WERI-Rb-1 (cell line): ENCODE data around the gene PACRG.

Experiments
- DNase-seq: peaks from one replicate; pipeline ENCODE4 v3.0.0-alpha.2; 2020
- H3K27ac ChIP-seq: fragments of 250-450 bp; sonication (Bioruptor Pico); 2 replicates; pipeline ENCODE4 v1.5.1; 2020; ENCODE audit warnings: mild to moderate bottlenecking, moderate library complexity
- H3K27me3 ChIP-seq: fragments of 250-450 bp; sonication (Bioruptor Pico); 2 replicates; pipeline ENCODE4 v1.5.1; 2021; ENCODE audit warnings: mild to moderate bottlenecking, low read depth, moderate library complexity; ENCODE audit not compliant: insufficient read depth, severe bottlenecking
- H3K36me3 ChIP-seq: fragments of 250-450 bp; sonication (Bioruptor Pico); 2 replicates; pipeline ENCODE4 v1.5.1; 2020; ENCODE audit warnings: mild to moderate bottlenecking, moderate library complexity
- H3K4me3 ChIP-seq: 2 replicates; pipeline ENCODE4 v1.5.1; 2011; ENCODE audit warnings: low read depth, mild to moderate bottlenecking, control low read depth, low read length
- H3K9me3 ChIP-seq: fragments of 250-450 bp; sonication (Bioruptor Pico); 2 replicates; pipeline ENCODE4 v1.5.1; 2021; ENCODE audit warnings: mild to moderate bottlenecking, moderate library complexity; ENCODE audit not compliant: severe bottlenecking
- CTCF ChIP-seq: IDR thresholded peaks from 2 replicates; pipeline ENCODE4 v1.5.1; 2011; ENCODE audit warnings: low read depth, mild to moderate bottlenecking, control low read depth, inconsistent platforms, low read length

The PACRG gene

GRCh38 chr6:163209005-163209404 is 481.2 kb downstream of the PACRG start:
- Histone ChIP-seq H3K27ac (no peak overlapping the region), H3K4me3 (no peak overlapping the region), H3K27me3 (no peaks in the 10 kb centered on the region), H3K36me3 (no peaks in the 10 kb centered on the region), H3K9me3 (no peaks in the 10 kb centered on the region)
- TF ChIP-seq CTCF, result no peak
- no peak for DNase-seq

GRCh38 chr6:163212123-163212522 is 484.3 kb downstream of the PACRG start:
- no peak overlapping the region for H3K27ac ChIP-seq
- no peaks in the 10 kb centered on the region for H3K27me3 ChIP-seq
- H3K4me3 ChIP-seq, result no peak overlapping the region
- no peak for DNase-seq
- no peaks in the 10 kb centered on the region for H3K36me3 ChIP-seq
- no peaks in the 10 kb centered on the region for H3K9me3 ChIP-seq
- TF ChIP-seq CTCF, result no peak

- no peaks in the 10 kb centered on the region for H3K9me3 ChIP-seq
- TF ChIP-seq CTCF, result no peak
- no peaks in the 10 kb centered on the region for H3K36me3 ChIP-seq
These were observed 486.5 kb downstream of the PACRG start for GRCh38 chr6:163214259-163214658.

GRCh38 chr6:163218361-163218894 is 490.7 kb downstream of the PACRG start:
- Histone ChIP-seq H3K9me3 (no peaks in the 10 kb centered on the region), H3K36me3 (no peaks in the 10 kb centered on the region), H3K4me3 (no peak overlapping the region), H3K27me3 (no peaks in the 10 kb centered on the region), H3K27ac (no peak overlapping the region)
- DNase-seq, result no peak
- no peak for TF ChIP-seq CTCF

More at GRCh38 chr6:163214259-163214658, 486.5 kb downstream of the PACRG start:
- Histone ChIP-seq H3K27ac (no peak overlapping the region), H3K27me3 (no peaks in the 10 kb centered on the region), H3K4me3 (no peak overlapping the region)
- DNase-seq, result no peak

- no peak overlapping the region for H3K27ac ChIP-seq
- no peak for TF ChIP-seq CTCF
- H3K9me3 ChIP-seq, result no peaks in the 10 kb centered on the region
- no peak for DNase-seq
- H3K36me3 ChIP-seq, result no peaks in the 10 kb centered on the region
- H3K27me3 ChIP-seq, result no peaks in the 10 kb centered on the region
- no peak overlapping the region for H3K4me3 ChIP-seq
These were observed 498.5 kb downstream of the PACRG start for GRCh38 chr6:163226181-163226835.
